HepG2 (cell line): Measurements from ENCODE around the gene E2F1. TPM values are rescaled to one million over a fixed set of nuclear protein-coding genes. Genes with fewer than 3 reads are reported as not detected.
A peak's percentile ranks its signal among the peaks of the same experiment; 100 is the strongest.

Experiments
- DDIT3 ChIP-seq: sonication (generic); formaldehyde crosslinking; IDR thresholded peaks from 2 replicates; pipeline ENCODE4 v1.4.0; 2020; ENCODE audit warnings: mild to moderate bottlenecking, missing genetic modification reagents
- GATAD2A ChIP-seq: IDR thresholded peaks from 2 replicates; pipeline ENCODE4 v1.6.1; 2016
- GPN1 ChIP-seq: sonication (generic); formaldehyde crosslinking; IDR thresholded peaks from 2 replicates; pipeline ENCODE4 v1.5.1; 2020; ENCODE audit warnings: missing genetic modification reagents, borderline replicate concordance
- JDP2 ChIP-seq: sonication (generic); formaldehyde crosslinking; IDR thresholded peaks from 2 replicates; pipeline ENCODE4 v1.8.1; 2022; ENCODE audit warnings: missing genetic modification reagents, borderline replicate concordance
- LRRFIP1 ChIP-seq: sonication (generic); formaldehyde crosslinking; conservative IDR thresholded peaks from 2 replicates; pipeline ENCODE4 v1.4.0; 2020; ENCODE audit warnings: missing genetic modification reagents
- MAFG ChIP-seq: sonication (generic); formaldehyde crosslinking; IDR thresholded peaks from 2 replicates; pipeline ENCODE4 v1.5.1; 2020; ENCODE audit warnings: mild to moderate bottlenecking, missing genetic modification reagents
- RAD21 ChIP-seq: fragments of 450-650 bp; formaldehyde crosslinking; IDR thresholded peaks from 2 replicates; pipeline ENCODE4 v1.5.0; 2020; ENCODE audit warnings: mild to moderate bottlenecking
- REPIN1 ChIP-seq: sonication (generic); formaldehyde crosslinking; IDR thresholded peaks from 2 replicates; pipeline ENCODE4 v1.8.0; 2022; ENCODE audit warnings: missing genetic modification reagents, low read depth, mild to moderate bottlenecking, borderline replicate concordance
- SIX4 ChIP-seq: sonication (generic); formaldehyde crosslinking; IDR thresholded peaks from 2 replicates; pipeline ENCODE4 v1.4.0; 2020; ENCODE audit warnings: missing genetic modification reagents
- TAF1 ChIP-seq: sonication (generic); formaldehyde crosslinking; IDR thresholded peaks from 2 replicates; pipeline ENCODE4 v1.4.0; 2020; ENCODE audit warnings: missing genetic modification reagents
- TEAD2 ChIP-seq: sonication (generic); formaldehyde crosslinking; IDR thresholded peaks from 2 replicates; pipeline ENCODE4 v1.9.0; 2021; ENCODE audit warnings: missing genetic modification reagents
- TIGD3 ChIP-seq: sonication (generic); formaldehyde crosslinking; IDR thresholded peaks from 2 replicates; pipeline ENCODE4 v1.5.1; 2020; ENCODE audit warnings: mild to moderate bottlenecking, missing genetic modification reagents, borderline replicate concordance
- TRIM24 ChIP-seq: sonication (generic); formaldehyde crosslinking; IDR thresholded peaks from 2 replicates; pipeline ENCODE4 v1.8.0; 2022; ENCODE audit warnings: mild to moderate bottlenecking, missing genetic modification reagents
- ZHX1 ChIP-seq: sonication (generic); formaldehyde crosslinking; IDR thresholded peaks from 2 replicates; pipeline ENCODE4 v1.8.1; 2022; ENCODE audit warnings: low read depth, mild to moderate bottlenecking, missing genetic modification reagents
- ZNF274 ChIP-seq: sonication (generic); formaldehyde crosslinking; IDR thresholded peaks from 2 replicates; pipeline ENCODE4 v1.5.1; 2020; ENCODE audit warnings: mild to moderate bottlenecking, missing genetic modification reagents
- ZNF512B ChIP-seq: sonication (generic); formaldehyde crosslinking; IDR thresholded peaks from 2 replicates; pipeline ENCODE4 v1.5.1; 2020; ENCODE audit warnings: missing genetic modification reagents, mild to moderate bottlenecking, borderline replicate concordance
- ZNF557 ChIP-seq: sonication (generic); formaldehyde crosslinking; IDR thresholded peaks from 2 replicates; pipeline ENCODE4 v1.4.0; 2020; ENCODE audit warnings: missing genetic modification reagents
- ZNF616 ChIP-seq: sonication (generic); formaldehyde crosslinking; IDR thresholded peaks from 2 replicates; pipeline ENCODE4 v1.5.0; 2020; ENCODE audit warnings: low read depth, mild to moderate bottlenecking, missing genetic modification reagents
- ZSCAN12 ChIP-seq: sonication (generic); formaldehyde crosslinking; IDR thresholded peaks from 2 replicates; pipeline ENCODE4 v1.9.0; 2021; ENCODE audit warnings: mild to moderate bottlenecking, missing genetic modification reagents
- polyA plus RNA-seq, 8 experiments: library from polyadenylated mRNA; depleted of rRNA in 3 of 8; stranded (reverse) in 7 of 8; unstranded in 1 of 8; fragments of >200 nt; fragmentation: Illumina TruSeq in 4 of 8; extraction: Trizol in 4 of 8; gene quantifications; 2 replicates each; pipeline versions ENCODE4 v1.2.1 to v1.2.3, GENCODE V29; 2011 to 2016; ENCODE audit warnings: low read depth in 4 of 8, missing spikeins in 1 of 8, mixed read lengths in 1 of 8; ENCODE audit not compliant: insufficient read depth in 1 of 8
- total RNA-seq, 5 experiments: library from RNA; depleted of rRNA; stranded (reverse); fragments of >200 nt; fragmentation: Illumina TruSeq; extraction: Trizol; gene quantifications; 2 replicates each; pipeline ENCODE4 v1.2.3, GENCODE V29; 2016; ENCODE audit warnings: low read depth in 1 of 5

E2F1 gene
- total and polyA plus RNA-seq, 2 of the 13 experiments (the other 11 are each of a cell fraction or from before 2014, with no cell fraction given) = 25.5 to 39.4 TPM

GRCh38 chr20:33673410-33674293, 12.5 kb downstream of the E2F1 start (continued):
- TF ChIP-seq ZHX1 (CRISPR knock-in tag) = no peak; the same call in 1 of the 2 replicates
- no peak for TF ChIP-seq DDIT3 (CRISPR knock-in tag)
- 0 out of 2 replicates have a peak, but pooled peaks have one; percentile 70 for TF ChIP-seq TRIM24 (CRISPR knock-in tag)
- 0 out of 2 replicates have a peak, but pooled peaks have one; percentile 5 for TF ChIP-seq ZNF512B (CRISPR knock-in tag)
- TF ChIP-seq ZSCAN12 (CRISPR knock-in tag) = no peak
- no peak for TF ChIP-seq GATAD2A (CRISPR knock-in tag)
- TF ChIP-seq GPN1 (CRISPR knock-in tag) = no peak
- TF ChIP-seq ZNF557 = no peak
- no peak for TF ChIP-seq JDP2 (CRISPR knock-in tag)
- no peak for TF ChIP-seq TEAD2 (CRISPR knock-in tag)
- no peak for TF ChIP-seq RAD21
- no peak for TF ChIP-seq TAF1
- TF ChIP-seq ZNF616 (CRISPR knock-in tag) = 0 out of 2 replicates have a peak, but pooled peaks have one; percentile 51
- TF ChIP-seq SIX4 = no peak
- TF ChIP-seq TIGD3 (CRISPR knock-in tag) = 0 out of 2 replicates have a peak, but pooled peaks have one; percentile 20
- TF ChIP-seq ZNF274 (CRISPR knock-in tag) = no peak
- 0 out of 2 replicates have a peak, but pooled peaks have one; percentile 53 for TF ChIP-seq MAFG (CRISPR knock-in tag)
- no peak for TF ChIP-seq REPIN1 (CRISPR knock-in tag)
- TF ChIP-seq LRRFIP1 (CRISPR knock-in tag) = no peak
